Neuron (in vitro differentiated cells): ENCODE measurements around the gene ABHD14A.

ENCODE experiments used
- H2AFZ ChIP-seq: one replicate; pipeline ENCODE4 v1.6.1; 2013; ENCODE audit warnings: low read depth, mild to moderate bottlenecking, inconsistent platforms, low read length, moderate library complexity
- H3K27me3 ChIP-seq: one replicate; pipeline ENCODE4 v1.6.1; 2013; ENCODE audit warnings: low read length; ENCODE audit not compliant: insufficient read depth
- H3K36me3 ChIP-seq: one replicate; pipeline ENCODE4 v1.6.1; 2013; ENCODE audit warnings: low read length; ENCODE audit not compliant: insufficient read depth
- H3K4me1 ChIP-seq: one replicate; pipeline ENCODE4 v1.6.1; 2013; ENCODE audit warnings: low read length; ENCODE audit not compliant: insufficient read depth
- H3K4me3 ChIP-seq: 2 replicates; pipeline ENCODE4 v1.5.1; 2013; ENCODE audit warnings: mild to moderate bottlenecking, low read length, moderate library complexity
- H3K9me3 ChIP-seq: one replicate; pipeline ENCODE4 v1.6.1; 2013; ENCODE audit warnings: low read length

The ABHD14A gene

DNA sequence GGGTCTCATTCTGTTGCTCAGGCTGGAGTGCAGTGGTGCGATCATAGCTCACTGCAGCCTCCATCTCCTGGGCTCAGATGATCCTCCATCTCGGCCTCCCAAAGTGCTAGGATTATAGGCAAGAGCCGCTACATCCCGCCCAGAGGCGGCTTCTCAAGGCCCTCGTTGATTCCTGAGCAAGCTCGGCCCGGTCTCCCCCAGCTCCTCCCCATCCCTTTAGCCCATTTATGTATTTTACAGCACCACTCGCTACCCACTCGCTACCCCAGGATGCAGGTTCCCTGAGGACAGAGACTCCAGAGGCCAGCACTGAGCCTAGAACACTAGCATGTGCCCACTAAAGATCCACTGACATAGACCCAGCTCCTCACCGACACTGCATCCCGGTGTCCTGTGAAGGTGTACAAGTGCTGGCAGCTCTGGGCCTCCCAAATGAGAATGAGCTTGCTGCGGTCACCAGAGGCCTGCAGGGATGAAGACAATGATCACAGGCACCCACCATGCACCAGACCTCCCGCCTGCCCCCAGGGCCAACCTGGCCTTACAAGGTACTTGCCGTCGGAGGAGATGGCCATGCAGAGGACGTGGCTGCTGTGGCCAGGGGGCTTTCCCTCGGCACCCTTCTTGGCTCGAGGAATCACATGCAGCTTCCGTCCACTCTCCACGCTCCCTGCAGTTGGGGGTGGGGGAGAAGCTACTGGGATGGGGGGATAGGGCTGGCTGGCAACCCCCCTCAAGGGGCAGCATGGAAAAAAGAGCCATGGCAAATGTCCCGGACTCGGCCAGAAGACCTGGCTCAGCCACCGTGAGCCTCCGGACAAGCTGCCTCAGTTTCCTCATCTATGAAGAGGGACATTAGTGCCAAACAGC is 38.7 kb upstream of the ABHD14A start:
- H3K9me3 ChIP-seq = no peaks in the 10 kb centered on the region
- H3K4me1 ChIP-seq = peaks cover 9% of the 10 kb centered on the region
- H2AFZ ChIP-seq = no peak overlapping the region
- H3K4me3 ChIP-seq = no peak overlapping the region
- peaks cover 51% of the 10 kb centered on the region for H3K36me3 ChIP-seq
- H3K27me3 ChIP-seq = no peaks in the 10 kb centered on the region

DNA sequence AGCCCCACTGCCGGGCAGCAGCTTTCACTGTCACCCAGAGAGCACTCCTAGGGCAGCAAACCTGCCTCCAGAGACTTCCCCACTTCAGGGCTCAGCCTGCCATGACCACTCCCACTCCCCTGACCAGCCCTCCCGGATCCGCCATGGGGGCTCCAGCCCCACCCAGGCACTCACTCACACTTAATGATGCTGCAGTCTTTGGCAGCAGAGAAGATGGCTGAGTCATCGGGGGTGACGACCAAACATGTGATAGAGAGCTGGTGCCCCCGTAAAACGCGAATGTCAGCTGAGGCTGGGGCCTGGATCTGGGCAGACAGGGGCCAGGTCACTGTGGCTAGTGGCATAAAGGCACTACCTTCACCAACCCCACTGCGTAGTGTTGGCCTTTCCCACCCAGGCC is 37.9 kb upstream of the ABHD14A start:
- H3K9me3 ChIP-seq = no peaks in the 10 kb centered on the region
- H3K27me3 ChIP-seq = no peaks in the 10 kb centered on the region
- H3K36me3 ChIP-seq = peaks cover 51% of the 10 kb centered on the region
- H3K4me3 ChIP-seq = no peak overlapping the region
- H2AFZ ChIP-seq = no peak overlapping the region
- peaks cover 10% of the 10 kb centered on the region for H3K4me1 ChIP-seq

DNA sequence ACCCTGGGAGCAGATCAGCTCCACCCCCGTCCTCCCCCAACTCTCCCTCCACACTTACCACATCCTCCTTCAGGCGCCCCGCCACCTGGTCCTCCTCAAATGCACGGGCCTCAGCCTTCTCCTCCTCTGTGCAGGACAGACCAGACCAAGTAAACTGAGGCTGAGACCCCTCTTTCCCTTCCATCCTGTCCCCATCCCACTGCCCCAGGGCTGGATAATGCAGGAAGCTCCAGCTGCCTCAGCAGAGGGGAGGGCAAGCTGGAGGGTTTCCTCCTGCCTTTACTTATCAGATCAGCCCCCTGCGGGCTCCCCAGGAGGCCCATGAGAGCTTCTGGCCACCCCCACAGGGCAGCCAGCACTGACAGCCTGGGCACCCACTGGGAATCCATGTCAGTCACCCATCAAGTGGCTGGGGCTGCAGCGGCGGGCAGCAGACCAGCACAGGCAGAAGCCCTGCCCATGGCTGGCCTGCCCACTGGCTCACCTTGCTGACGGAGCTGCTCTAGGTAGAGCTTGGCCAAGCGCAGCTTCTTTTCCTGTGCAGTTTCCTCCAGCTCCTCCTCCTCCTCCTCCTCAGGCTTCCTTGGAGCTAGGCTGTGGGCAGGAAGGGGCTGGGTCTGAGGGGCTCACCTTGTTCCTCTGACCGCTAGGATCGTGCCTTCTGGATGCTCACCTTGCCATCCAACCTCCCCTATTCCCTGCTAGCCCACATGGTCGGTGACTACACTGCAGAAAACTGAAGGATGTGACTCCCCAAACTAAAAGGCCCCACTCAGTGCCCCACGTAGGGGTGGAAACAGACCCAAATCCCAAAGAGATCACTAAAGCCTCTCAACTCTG is 37.0 kb upstream of the ABHD14A start:
- Histone ChIP-seq H3K36me3 (peaks cover 46% of the 10 kb centered on the region), H3K4me1 (peaks cover 16% of the 10 kb centered on the region), H3K4me3 (no peak overlapping the region), H2AFZ (no peak overlapping the region), H3K9me3 (no peaks in the 10 kb centered on the region), H3K27me3 (no peaks in the 10 kb centered on the region)

DNA sequence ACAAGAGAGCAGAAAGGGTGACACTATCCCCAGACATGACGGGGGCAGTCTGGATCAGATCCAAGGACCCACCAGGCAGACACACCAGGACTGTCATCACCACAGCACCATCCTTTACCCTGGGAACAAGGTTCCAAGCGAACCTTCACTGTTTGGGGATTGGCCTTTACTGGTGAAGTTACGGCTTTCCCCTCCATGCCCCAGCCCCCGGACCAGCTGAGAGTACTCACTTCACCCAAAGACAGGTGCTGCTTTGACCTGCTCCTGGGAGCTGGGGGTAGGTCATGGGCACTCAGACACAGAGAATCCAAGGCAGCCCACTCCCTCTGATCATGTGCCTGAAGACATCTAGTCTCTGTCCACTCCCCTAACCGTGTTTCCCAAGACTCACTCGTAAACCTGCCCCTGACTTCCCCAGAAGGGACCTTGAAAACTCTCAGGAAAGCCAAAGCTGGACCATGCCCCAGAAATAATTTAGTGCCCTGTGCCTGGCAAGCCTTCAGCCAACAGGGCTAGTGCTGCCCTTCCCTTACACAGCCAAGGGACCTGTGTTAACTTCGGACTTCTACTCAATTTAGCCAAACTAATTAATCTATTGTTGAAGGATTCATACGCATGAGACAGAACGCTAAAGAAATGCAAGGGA is 36.0 kb upstream of the ABHD14A start:
- no peaks in the 10 kb centered on the region for H3K9me3 ChIP-seq
- H3K27me3 ChIP-seq = no peaks in the 10 kb centered on the region
- H3K4me3 ChIP-seq = no peak overlapping the region
- no peak overlapping the region for H2AFZ ChIP-seq
- H3K36me3 ChIP-seq = peaks cover 40% of the 10 kb centered on the region
- peaks cover 16% of the 10 kb centered on the region for H3K4me1 ChIP-seq

DNA sequence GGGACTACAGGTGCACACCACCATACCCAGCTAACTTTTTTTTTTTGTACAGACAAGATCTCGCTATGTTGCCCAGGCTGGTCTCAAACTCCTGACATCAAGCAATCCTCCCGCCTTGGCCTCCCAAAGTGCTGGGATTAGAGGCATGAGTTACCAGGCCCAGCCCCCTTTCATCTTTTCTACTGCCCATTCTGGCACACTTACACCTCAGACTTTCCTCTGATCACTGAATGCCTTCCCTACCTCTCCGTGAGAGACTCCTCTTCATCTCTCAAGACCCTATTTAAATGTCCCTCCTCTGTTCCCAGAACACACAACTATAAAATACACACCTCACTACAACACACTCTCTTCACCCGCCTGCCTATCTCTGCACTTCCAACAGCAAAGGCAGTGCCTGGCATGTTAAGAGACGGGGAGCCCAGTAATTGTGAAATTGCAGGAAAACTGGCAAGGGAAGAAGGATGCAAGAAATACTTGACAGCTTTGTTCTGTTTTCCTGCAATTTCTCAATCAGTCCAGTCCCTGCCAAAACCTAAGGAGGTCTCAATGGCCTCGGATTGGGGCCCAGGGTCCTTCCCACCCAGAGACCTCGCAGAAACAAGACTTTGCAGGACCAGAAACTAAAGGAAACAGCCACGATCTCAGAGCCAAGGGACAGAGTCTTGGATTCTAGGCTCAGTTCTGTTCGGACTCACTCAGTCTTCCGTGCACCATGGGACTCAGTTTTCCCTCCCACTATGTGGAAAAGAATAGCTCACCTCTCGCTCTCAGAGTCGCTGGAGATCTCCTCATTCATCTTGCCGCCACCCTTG is 34.0 kb upstream of the ABHD14A start:
- Histone ChIP-seq H2AFZ (no peak overlapping the region), H3K4me3 (peak overlapping the region; percentile 80), H3K27me3 (no peaks in the 10 kb centered on the region), H3K9me3 (no peaks in the 10 kb centered on the region), H3K4me1 (peaks cover 16% of the 10 kb centered on the region), H3K36me3 (peaks cover 25% of the 10 kb centered on the region)

DNA sequence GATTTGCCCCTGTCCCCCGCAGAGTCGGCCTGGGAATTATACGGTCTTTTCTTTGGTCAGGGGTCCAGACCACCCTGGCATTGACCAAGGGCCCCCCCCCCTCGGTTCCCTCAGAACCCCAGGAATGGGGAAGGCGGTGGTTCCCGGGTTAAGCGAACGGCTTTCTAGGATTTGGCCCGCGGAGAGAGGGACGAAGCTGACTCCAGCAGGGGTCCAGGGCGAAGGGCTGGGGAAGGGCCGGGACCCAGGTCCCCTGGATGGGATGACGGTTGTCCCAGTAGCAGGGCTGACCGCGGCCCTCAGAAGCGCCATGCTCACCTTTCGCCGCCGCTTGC is 33.4 kb upstream of the ABHD14A start:
- H3K27me3 ChIP-seq = no peaks in the 10 kb centered on the region
- peak overlapping the region; percentile 80 for H3K4me3 ChIP-seq
- H3K36me3 ChIP-seq = peaks cover 20% of the 10 kb centered on the region
- peaks cover 16% of the 10 kb centered on the region for H3K4me1 ChIP-seq
- H3K9me3 ChIP-seq = no peaks in the 10 kb centered on the region
- no peak overlapping the region for H2AFZ ChIP-seq

DNA sequence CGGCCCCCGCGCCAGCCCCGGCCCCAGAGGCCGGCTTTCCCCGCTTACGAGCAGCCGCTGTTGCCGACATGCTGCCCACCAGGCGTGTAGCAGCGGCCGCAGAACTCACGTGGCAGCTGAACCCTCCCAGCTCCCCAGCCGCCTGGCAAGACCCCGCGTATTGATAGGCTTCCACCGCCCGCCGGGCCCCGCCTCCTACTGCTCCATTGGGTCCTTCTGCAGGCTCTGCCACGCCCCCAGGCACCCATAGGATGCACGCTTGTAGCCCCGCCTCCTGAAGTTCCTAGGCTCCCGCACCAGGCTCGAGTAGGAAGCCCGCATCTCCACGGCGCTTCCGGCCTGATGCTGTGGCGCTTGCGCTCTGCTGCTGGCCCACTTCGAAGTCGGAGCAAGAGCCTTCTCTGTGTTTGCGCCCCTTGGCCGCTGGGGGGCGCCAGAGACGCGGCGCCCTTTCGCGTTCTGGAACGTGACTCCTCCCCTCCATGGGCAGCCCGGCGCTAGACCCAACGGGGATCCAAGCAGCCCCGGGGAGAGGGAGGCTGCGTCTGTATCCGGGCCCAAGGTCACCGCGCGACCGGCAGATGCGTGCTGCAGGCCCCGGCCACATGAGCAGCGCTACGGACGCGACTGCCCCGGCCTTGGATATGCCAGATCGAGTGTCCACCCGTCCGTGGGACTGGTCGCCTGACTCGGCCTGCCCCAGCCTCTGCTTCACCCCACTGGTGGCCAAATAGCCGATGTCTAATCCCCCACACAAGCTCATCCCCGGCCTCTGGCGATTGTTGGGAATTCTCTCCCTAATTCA is 32.9 kb upstream of the ABHD14A start, which contains the start of the genes PARP3 and RRP9:
PARP3 (plus strand) TSS at position 566 of the 805 bp plus-strand sequence. CDS start 993 bp downstream, outside the sequence.
RRP9 (minus strand) TSS at position 107 of the 805 bp plus-strand sequence; CDS start at position 70, 37 bp downstream.
- peak within 1 kb of the TSS; percentile 55 for H2AFZ ChIP-seq
- no peaks in the 10 kb centered on the region for H3K27me3 ChIP-seq
- peaks cover 14% of the 10 kb centered on the region for H3K36me3 ChIP-seq
- H3K9me3 ChIP-seq = no peaks in the 10 kb centered on the region
- H3K4me1 ChIP-seq = peaks cover 16% of the 10 kb centered on the region
- H3K4me3 ChIP-seq = peak within 1 kb of the TSS; percentile 80

DNA sequence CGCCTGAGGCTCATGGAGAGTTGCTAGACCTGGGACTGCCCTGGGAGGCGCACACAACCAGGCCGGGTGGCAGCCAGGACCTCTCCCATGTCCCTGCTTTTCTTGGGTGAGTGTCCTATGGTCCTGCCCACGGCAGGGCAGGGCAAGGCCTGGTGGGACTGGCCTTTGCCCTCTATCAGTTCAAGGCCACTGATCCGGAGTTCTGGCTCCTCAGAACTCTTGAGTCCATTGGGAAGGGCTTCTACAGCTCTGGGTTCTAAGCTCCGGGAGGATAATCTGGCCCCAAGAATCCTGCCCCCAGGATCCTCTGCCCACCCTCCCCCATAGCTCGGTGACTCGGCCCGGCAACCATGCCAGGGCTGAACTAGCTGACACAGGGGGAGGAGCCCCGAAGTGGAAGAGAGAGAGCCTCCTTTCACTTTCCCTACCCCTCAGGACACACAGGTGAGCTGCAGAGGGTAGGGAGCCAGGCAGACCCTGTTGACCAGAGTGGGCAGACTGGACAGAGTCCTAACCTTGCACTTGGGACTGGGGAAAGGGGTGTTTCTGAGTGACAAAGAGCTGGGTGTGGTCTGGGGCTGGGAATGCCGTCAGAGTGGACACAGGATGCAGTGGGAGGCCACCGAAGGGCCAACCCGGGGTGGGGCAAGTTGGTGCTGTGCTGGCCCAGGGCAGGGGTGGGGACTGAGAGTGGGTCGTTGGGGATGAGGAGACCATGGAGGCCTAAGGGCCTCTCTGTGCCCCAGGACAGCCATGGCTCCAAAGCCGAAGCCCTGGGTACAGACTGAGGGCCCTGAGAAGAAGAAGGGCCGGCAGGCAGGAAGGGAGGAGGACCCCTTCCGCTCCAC is 32.0 kb upstream of the ABHD14A start:
- Histone ChIP-seq H3K4me1 (peaks cover 16% of the 10 kb centered on the region), H3K9me3 (no peaks in the 10 kb centered on the region), H3K36me3 (peaks cover 8% of the 10 kb centered on the region), H2AFZ (peak overlapping the region; percentile 55), H3K4me3 (peak overlapping the region; percentile 27), H3K27me3 (no peaks in the 10 kb centered on the region)

DNA sequence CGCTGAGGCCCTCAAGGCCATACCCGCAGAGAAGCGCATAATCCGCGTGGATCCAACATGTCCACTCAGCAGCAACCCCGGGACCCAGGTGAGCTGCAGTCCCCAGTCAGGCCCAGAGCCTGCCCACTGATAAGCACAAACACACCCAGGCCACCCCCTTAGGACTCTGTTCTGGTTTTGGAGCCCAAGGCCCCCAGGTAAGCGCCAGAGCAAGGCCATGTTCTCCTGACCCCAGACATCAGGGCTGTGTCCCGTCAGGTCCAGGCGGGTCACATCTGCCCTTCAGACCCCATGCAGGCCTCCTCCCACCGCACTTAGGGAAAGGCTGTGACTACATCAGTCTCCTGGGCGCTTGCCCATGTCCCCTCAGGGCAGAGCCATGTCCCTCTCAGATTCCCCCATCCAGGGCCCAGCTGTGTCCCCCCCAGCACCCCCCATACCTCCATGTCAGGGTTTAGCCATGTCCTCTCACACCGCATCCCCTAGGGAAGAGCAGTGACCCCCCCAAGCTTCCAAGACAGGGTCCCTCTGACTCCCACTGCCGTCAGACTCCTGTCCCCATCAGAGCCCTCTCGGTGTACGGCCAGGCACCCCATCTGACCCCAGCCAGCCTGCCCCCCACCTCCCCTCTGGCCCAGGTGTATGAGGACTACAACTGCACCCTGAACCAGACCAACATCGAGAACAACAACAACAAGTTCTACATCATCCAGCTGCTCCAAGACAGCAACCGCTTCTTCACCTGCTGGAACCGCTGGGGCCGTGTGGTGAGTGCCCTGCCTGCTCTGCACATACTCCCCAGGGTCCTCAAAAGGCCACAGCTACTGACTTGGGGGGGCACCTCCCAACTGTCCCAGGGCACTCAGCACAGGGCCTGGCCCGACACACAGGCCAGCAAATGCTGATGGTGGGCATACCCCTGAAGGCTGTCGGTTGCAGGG is 31.1 kb upstream of the ABHD14A start:
- Histone ChIP-seq H3K4me3 (no peak overlapping the region), H3K9me3 (no peaks in the 10 kb centered on the region), H2AFZ (no peak overlapping the region), H3K27me3 (no peaks in the 10 kb centered on the region), H3K36me3 (no peaks in the 10 kb centered on the region), H3K4me1 (peaks cover 16% of the 10 kb centered on the region)

DNA sequence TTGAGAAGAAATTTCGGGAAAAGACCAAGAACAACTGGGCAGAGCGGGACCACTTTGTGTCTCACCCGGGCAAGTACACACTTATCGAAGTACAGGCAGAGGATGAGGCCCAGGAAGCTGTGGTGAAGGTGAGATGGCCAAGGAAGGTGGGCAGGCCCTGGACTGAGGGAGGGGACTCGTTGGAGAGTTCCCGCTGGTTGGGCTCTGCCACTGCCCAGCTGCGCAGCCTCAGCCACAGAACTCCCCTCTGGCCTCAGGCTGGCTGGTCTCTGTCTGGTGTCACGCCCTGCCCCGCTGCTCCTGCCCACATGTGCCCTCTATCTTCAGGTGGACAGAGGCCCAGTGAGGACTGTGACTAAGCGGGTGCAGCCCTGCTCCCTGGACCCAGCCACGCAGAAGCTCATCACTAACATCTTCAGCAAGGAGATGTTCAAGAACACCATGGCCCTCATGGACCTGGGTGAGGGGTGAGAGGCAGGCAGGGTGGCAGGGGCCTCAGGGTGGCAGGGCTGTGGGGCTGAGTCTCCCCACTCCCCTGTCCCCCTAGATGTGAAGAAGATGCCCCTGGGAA is 30.3 kb upstream of the ABHD14A start:
- H3K9me3 ChIP-seq = no peaks in the 10 kb centered on the region
- H3K4me3 ChIP-seq = no peak overlapping the region
- H3K27me3 ChIP-seq = no peaks in the 10 kb centered on the region
- no peak overlapping the region for H2AFZ ChIP-seq
- no peaks in the 10 kb centered on the region for H3K36me3 ChIP-seq
- peaks cover 16% of the 10 kb centered on the region for H3K4me1 ChIP-seq
